MM.1S (cell line): ENCODE data around the gene CCT7.

ENCODE experiments used
- DNase-seq: peaks from one replicate; pipeline ENCODE4 v3.0.0-alpha.2; 2015
- H2AFZ ChIP-seq: fragments of 300-600 bp; sonication (generic); 2 replicates; pipeline ENCODE4 v1.6.0; 2016; ENCODE audit warnings: antibody characterized with exemption, low read length
- H3F3A ChIP-seq: fragments of 300-600 bp; sonication (generic); 2 replicates; pipeline ENCODE4 v1.6.1; 2016; ENCODE audit warnings: mild to moderate bottlenecking, antibody characterized with exemption, low read length, moderate library complexity, mixed read lengths; ENCODE audit not compliant: insufficient read depth
- H3K27ac ChIP-seq: fragments of 300-600 bp; sonication (generic); 2 replicates; pipeline ENCODE4 v1.5.1; 2016; ENCODE audit warnings: mild to moderate bottlenecking, low read length
- H3K27me3 ChIP-seq: fragments of 300-600 bp; sonication (generic); replicated peaks from 2 replicates; pipeline ENCODE4 v1.6.0; 2016; ENCODE audit warnings: low read length; ENCODE audit not compliant: insufficient read depth
- H3K36me3 ChIP-seq: fragments of 300-600 bp; sonication (generic); replicated peaks from 2 replicates; pipeline ENCODE4 v1.6.1; 2016; ENCODE audit warnings: mild to moderate bottlenecking, low read length, mixed read lengths; ENCODE audit not compliant: insufficient read depth
- H3K4me1 ChIP-seq: fragments of 300-600 bp; sonication (generic); 2 replicates; pipeline ENCODE4 v1.6.1; 2016; ENCODE audit warnings: low read length, mixed read lengths
- H3K4me2 ChIP-seq: fragments of 300-600 bp; sonication (generic); 2 replicates; pipeline ENCODE4 v1.6.0; 2016; ENCODE audit warnings: low read depth, low read length
- H3K4me3 ChIP-seq: fragments of 300-600 bp; sonication (generic); 2 replicates; pipeline ENCODE4 v1.5.1; 2016; ENCODE audit warnings: low read length, mixed read lengths
- H3K79me2 ChIP-seq: fragments of 300-600 bp; sonication (generic); 2 replicates; pipeline ENCODE4 v1.6.1; 2016; ENCODE audit warnings: mixed run types, low read length, mixed read lengths
- H3K9ac ChIP-seq: fragments of 300-600 bp; sonication (generic); 2 replicates; pipeline ENCODE4 v1.6.1; 2016; ENCODE audit warnings: low read length, mixed read lengths
- H3K9me2 ChIP-seq: fragments of 300-600 bp; sonication (generic); replicated peaks from 2 replicates; pipeline ENCODE4 v1.6.1; 2016; ENCODE audit warnings: mild to moderate bottlenecking, low read length, mixed read lengths; ENCODE audit not compliant: insufficient read depth
- H3K9me3 ChIP-seq: fragments of 300-600 bp; sonication (generic); replicated peaks from 2 replicates; pipeline ENCODE4 v1.6.1; 2016; ENCODE audit warnings: mild to moderate bottlenecking, low read length, mixed read lengths; ENCODE audit not compliant: insufficient read depth
- H4K20me1 ChIP-seq: fragments of 300-600 bp; sonication (generic); 2 replicates; pipeline ENCODE4 v1.6.1; 2016; ENCODE audit warnings: mild to moderate bottlenecking, low read length, moderate library complexity, mixed read lengths; ENCODE audit not compliant: insufficient read depth
- EZH2 ChIP-seq: fragments of 300-600 bp; sonication (generic); optimal IDR thresholded peaks from 2 replicates; pipeline ENCODE3; 2017; ENCODE audit warnings: low read depth, mild to moderate bottlenecking, antibody characterized with exemption, low read length, mixed read lengths
- EZH2phosphoT487 ChIP-seq: fragments of 300-600 bp; sonication (generic); IDR thresholded peaks from 2 replicates; pipeline ENCODE4 v1.6.1; 2018; ENCODE audit warnings: antibody characterized with exemption, low read length
- TF ChIP-seq, protein P1 (sequence below): fragments of 300-600 bp; sonication (generic); IDR thresholded peaks from 2 replicates; pipeline ENCODE4 v1.5.1; 2016; ENCODE audit warnings: antibody characterized with exemption, low read length, mixed read lengths

Gene CCT7

DNA sequence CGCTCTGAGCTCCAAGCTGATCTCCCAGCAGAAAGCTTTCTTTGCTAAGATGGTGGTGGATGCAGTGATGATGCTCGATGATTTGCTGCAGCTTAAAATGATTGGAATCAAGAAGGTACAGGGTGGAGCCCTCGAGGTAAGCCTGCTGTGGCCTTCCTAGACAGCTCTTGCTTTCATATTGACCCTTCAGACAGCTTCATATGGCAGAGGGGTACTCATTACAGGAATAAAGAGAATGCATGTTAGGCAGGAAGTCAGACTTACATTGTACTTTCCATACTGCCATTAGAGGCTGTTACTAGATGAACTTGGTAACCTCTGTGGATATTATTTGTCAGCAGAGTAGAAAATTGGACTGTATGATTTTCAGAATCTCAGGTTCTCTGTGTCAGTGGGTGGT lies 10.5 kb downstream of the CCT7 start:
- H3K36me3 ChIP-seq: peaks cover 35% of the 10 kb centered on the region
- no peak overlapping the region for H3K4me2 ChIP-seq
- TF ChIP-seq EZH2 (no peak), EZH2phosphoT487 (no peak)
- TF ChIP-seq, protein P1, sequence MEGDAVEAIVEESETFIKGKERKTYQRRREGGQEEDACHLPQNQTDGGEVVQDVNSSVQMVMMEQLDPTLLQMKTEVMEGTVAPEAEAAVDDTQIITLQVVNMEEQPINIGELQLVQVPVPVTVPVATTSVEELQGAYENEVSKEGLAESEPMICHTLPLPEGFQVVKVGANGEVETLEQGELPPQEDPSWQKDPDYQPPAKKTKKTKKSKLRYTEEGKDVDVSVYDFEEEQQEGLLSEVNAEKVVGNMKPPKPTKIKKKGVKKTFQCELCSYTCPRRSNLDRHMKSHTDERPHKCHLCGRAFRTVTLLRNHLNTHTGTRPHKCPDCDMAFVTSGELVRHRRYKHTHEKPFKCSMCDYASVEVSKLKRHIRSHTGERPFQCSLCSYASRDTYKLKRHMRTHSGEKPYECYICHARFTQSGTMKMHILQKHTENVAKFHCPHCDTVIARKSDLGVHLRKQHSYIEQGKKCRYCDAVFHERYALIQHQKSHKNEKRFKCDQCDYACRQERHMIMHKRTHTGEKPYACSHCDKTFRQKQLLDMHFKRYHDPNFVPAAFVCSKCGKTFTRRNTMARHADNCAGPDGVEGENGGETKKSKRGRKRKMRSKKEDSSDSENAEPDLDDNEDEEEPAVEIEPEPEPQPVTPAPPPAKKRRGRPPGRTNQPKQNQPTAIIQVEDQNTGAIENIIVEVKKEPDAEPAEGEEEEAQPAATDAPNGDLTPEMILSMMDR: no peak
- H3K9me2 ChIP-seq: no peaks in the 10 kb centered on the region
- peaks cover 64% of the 10 kb centered on the region for H3K79me2 ChIP-seq
- no peak overlapping the region for H3K27ac ChIP-seq
- H3K9me3 ChIP-seq: no peaks in the 10 kb centered on the region
- H4K20me1 ChIP-seq: 0 out of 2 replicates have a peak, but pooled peaks cover 4% of the 10 kb centered on the region
- no peak overlapping the region for H3K4me3 ChIP-seq
- H3K4me1 ChIP-seq: no peaks in the 10 kb centered on the region
- no peaks in the 10 kb centered on the region for H3K27me3 ChIP-seq
- H2AFZ ChIP-seq: no peak overlapping the region
- H3F3A ChIP-seq: no peaks in the 10 kb centered on the region; the same call in 1 of the 2 replicates
- no peak overlapping the region for H3K9ac ChIP-seq
- DNase-seq: no peak

DNA sequence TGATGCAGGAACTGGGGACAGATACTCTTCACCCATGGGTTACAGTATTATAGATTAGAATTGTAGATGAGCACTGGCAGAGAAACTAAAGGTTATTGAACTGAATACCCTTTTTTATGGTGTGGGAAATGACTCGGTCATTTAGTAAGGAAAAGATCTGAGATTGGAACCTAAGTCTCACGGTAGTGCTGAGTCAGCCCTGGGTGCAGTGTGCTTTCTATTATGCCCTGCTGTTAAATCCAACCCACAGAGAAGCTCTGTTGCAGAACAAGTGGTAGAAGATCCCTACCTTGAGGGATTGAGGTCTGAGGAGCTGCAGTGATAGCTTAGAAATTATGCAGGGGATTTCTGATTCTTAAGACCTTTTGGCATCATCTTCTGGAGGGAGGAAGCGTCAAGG lies 12.7 kb downstream of the CCT7 start:
- 0 out of 2 replicates have a peak, but pooled peaks cover 4% of the 10 kb centered on the region for H4K20me1 ChIP-seq

DNA sequence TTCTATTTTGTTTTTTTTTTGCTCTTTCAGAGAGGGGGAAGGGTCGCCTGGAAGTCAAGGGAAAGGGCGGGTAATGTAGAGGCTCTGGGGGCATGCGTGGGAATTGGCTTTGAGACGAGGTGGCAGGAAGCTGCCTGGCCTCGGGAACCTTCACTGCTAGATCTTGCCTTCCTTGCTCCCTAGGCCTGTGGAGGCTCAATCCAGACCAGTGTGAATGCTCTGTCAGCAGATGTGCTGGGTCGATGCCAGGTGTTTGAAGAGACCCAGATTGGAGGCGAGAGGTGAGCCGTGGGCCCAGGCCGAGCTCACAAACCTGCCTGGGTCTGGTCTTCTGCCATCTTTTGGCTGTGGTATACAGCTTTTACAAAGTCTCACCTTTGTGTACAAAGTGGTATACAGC lies 15.5 kb downstream of the CCT7 start:
- peaks cover 24% of the 10 kb centered on the region for H3K36me3 ChIP-seq
- H3K4me1 ChIP-seq: no peaks in the 10 kb centered on the region
- no peak overlapping the region for H2AFZ ChIP-seq
- peaks cover 20% of the 10 kb centered on the region for H3K79me2 ChIP-seq
- no peaks in the 10 kb centered on the region for H3K9me2 ChIP-seq
- no peak for TF ChIP-seq EZH2
- no peak overlapping the region for H3K9ac ChIP-seq
- DNase-seq: no peak
- no peaks in the 10 kb centered on the region for H3K27me3 ChIP-seq
- no peak overlapping the region for H3K4me2 ChIP-seq
- no peaks in the 10 kb centered on the region for H4K20me1 ChIP-seq
- no peaks in the 10 kb centered on the region for H3K9me3 ChIP-seq
- no peak overlapping the region for H3K27ac ChIP-seq
- no peak overlapping the region for H3K4me3 ChIP-seq
- no peaks in the 10 kb centered on the region for H3F3A ChIP-seq

More for the DNA sequence above, 12.7 kb downstream of the CCT7 start:
- no peak overlapping the region for H2AFZ ChIP-seq
- H3K9ac ChIP-seq: no peak overlapping the region
- no peak for DNase-seq
- no peaks in the 10 kb centered on the region for H3K27me3 ChIP-seq
- peaks cover 43% of the 10 kb centered on the region for H3K79me2 ChIP-seq
- H3K4me1 ChIP-seq: no peaks in the 10 kb centered on the region
- H3K4me3 ChIP-seq: no peak overlapping the region
- no peak overlapping the region for H3K27ac ChIP-seq
- no peaks in the 10 kb centered on the region for H3K9me3 ChIP-seq
- no peaks in the 10 kb centered on the region; the same call in 1 of the 2 replicates for H3F3A ChIP-seq
- peaks cover 29% of the 10 kb centered on the region for H3K36me3 ChIP-seq
- H3K9me2 ChIP-seq: no peaks in the 10 kb centered on the region
- H3K4me2 ChIP-seq: no peak overlapping the region
- TF ChIP-seq EZH2 (no peak), EZH2phosphoT487 (no peak)
- TF ChIP-seq, protein P1: no peak
